Type B pancreatic cell (in vitro differentiated cells): Measurements from ENCODE around the gene DDIT4. TPM values are rescaled to one million over a fixed set of nuclear protein-coding genes. Genes with fewer than 3 reads are reported as not detected.

Source experiments
- DNase-seq: peaks from one replicate; pipeline ENCODE4 v3.0.0; 2021; ENCODE audit warnings: mixed read lengths; ENCODE audit not compliant: unreplicated experiment; ENCODE audit errors: extremely low spot score
- H3K27ac Mint-ChIP-seq: 2 replicates; pipeline ENCODE4 v1.8.0; 2021; ENCODE audit warnings: mild to moderate bottlenecking, mixed read lengths
- H3K27me3 Mint-ChIP-seq: 2 replicates; pipeline ENCODE4 v1.8.0; 2021; ENCODE audit warnings: mixed read lengths
- H3K36me3 Mint-ChIP-seq: 2 replicates; pipeline ENCODE4 v1.8.0; 2021; ENCODE audit warnings: mixed read lengths
- H3K4me1 Mint-ChIP-seq: one replicate; pipeline ENCODE4 v1.8.0; 2021; ENCODE audit warnings: mixed read lengths; ENCODE audit not compliant: unreplicated experiment
- H3K4me3 Mint-ChIP-seq: 2 replicates; pipeline ENCODE4 v1.8.0; 2021; ENCODE audit warnings: mild to moderate bottlenecking, mixed read lengths
- H3K9me3 Mint-ChIP-seq: 2 replicates; pipeline ENCODE4 v1.8.0; 2021; ENCODE audit warnings: mixed read lengths
- total RNA-seq: library from RNA; stranded (reverse); gene quantifications from 2 replicates; pipeline ENCODE4 v1.2.1, GENCODE V29; 2021; ENCODE audit warnings: low replicate concordance
- TF ChIP-seq, protein P1 (sequence below): fragments of 200-600 bp; sonication (generic); conservative IDR thresholded peaks from 2 replicates; pipeline ENCODE4 v1.5.0; 2021; ENCODE audit warnings: antibody characterized with exemption, mild to moderate bottlenecking

The DDIT4 gene
- total RNA-seq, 1 donor from 2014 or later, result 95.9 TPM

GRCh38 chr10:72258617-72259016, 15.1 kb upstream of the DDIT4 start:
- no peak for DNase-seq
- Mint-ChIP-seq H3K36me3 (no peaks in the 10 kb centered on the region), H3K9me3 (no peaks in the 10 kb centered on the region), H3K4me3 (peak overlapping the region; percentile 54), H3K4me1 (peaks cover 52% of the 10 kb centered on the region), H3K27ac (peak overlapping the region; percentile 83), H3K27me3 (no peaks in the 10 kb centered on the region)
- TF ChIP-seq, protein P1, sequence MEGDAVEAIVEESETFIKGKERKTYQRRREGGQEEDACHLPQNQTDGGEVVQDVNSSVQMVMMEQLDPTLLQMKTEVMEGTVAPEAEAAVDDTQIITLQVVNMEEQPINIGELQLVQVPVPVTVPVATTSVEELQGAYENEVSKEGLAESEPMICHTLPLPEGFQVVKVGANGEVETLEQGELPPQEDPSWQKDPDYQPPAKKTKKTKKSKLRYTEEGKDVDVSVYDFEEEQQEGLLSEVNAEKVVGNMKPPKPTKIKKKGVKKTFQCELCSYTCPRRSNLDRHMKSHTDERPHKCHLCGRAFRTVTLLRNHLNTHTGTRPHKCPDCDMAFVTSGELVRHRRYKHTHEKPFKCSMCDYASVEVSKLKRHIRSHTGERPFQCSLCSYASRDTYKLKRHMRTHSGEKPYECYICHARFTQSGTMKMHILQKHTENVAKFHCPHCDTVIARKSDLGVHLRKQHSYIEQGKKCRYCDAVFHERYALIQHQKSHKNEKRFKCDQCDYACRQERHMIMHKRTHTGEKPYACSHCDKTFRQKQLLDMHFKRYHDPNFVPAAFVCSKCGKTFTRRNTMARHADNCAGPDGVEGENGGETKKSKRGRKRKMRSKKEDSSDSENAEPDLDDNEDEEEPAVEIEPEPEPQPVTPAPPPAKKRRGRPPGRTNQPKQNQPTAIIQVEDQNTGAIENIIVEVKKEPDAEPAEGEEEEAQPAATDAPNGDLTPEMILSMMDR, result peak; percentile 24

DNA sequence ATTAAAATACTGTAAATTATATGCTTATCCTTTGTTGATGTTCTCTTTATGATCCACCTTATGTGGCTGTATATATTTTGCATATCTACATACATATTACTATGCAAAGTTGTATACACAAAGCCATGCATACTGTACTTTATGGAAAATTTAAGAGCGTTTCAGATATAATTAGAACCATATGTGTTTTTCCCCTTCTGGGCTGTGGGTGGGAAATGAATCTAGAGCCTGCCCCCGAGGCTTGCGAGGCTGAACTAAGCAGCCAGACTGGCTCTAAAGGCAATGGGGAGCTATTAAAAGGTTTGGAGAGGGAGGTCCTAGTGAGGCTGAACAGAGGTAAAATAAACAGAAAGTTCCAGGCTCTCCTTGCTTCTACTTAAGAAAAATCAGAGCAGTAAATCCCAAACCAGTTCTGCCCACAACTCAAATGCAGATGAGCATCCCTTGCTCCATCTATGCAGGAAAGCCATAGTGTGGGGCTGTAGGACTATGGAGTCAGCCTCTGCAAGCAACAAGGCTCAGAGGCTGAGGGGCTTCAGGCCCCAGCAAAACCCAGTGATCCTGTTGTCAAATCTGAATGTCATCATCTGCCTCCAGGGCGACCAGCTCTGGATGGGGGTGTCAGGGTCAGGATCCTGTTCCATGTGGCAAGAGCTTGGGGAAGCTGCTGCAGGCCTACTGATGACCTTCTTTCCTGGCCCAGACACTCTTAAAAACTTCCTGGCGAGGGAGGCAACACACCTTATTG, 14.1 kb upstream of the DDIT4 start:
- H3K36me3 Mint-ChIP-seq, result no peaks in the 10 kb centered on the region
- peak overlapping the region; percentile 88 for H3K4me3 Mint-ChIP-seq
- H3K9me3 Mint-ChIP-seq, result no peaks in the 10 kb centered on the region
- peaks cover 55% of the 10 kb centered on the region for H3K4me1 Mint-ChIP-seq
- no peak for DNase-seq
- TF ChIP-seq, protein P1, result no peak
- no peaks in the 10 kb centered on the region for H3K27me3 Mint-ChIP-seq
- H3K27ac Mint-ChIP-seq, result peak overlapping the region; percentile 99

GRCh38 chr10:72260239-72260975, 13.3 kb upstream of the DDIT4 start:
- peak overlapping the region; percentile 88 for H3K4me3 Mint-ChIP-seq
- no peaks in the 10 kb centered on the region for H3K36me3 Mint-ChIP-seq
- peak overlapping the region; percentile 99 for H3K27ac Mint-ChIP-seq
- no peaks in the 10 kb centered on the region for H3K27me3 Mint-ChIP-seq
- no peaks in the 10 kb centered on the region for H3K9me3 Mint-ChIP-seq
- peak; percentile 96 for DNase-seq
- TF ChIP-seq, protein P1, result no peak
- peaks cover 52% of the 10 kb centered on the region for H3K4me1 Mint-ChIP-seq

DNA sequence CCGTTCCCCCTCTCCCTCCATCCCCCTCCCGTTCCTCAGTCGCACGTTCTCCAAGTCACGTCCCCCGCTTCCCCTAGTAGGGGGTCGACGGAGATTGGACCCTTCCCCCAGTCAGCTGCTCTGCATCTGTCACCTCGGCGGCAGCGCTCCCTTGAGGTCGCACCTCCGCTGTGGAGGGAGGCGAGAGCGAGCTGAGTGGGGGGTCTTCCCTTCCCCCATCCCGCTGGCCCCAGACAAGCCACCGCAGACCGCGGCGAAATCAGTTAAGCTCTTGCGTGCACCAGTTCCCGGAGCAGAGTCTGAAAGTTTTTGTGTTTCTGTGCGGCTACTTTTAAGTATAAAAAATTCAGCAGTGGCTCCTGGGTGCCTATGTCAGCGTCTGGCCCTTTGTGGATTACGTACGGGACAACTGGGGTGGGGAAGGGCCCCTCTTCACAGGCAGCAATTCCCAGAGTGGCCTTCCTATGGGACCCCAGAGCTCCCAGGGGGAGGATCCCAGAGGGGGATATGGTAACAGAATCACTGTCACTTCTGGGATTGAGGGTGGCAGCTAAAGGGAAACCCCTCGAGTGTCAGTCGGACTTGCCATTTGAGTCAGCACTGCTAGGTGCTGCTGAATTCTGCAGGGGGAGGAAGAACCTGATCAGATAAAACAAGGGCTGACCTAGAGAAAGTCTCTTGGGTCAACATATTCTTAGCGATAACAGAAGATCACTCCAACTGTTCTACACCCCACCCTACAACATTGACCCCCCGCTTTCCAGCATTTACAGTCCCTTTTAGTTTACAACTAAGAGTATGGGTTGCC, 12.5 kb upstream of the DDIT4 start:
- no peak for DNase-seq
- no peaks in the 10 kb centered on the region for H3K27me3 Mint-ChIP-seq
- peaks cover 49% of the 10 kb centered on the region for H3K4me1 Mint-ChIP-seq
- TF ChIP-seq, protein P1, result no peak
- no peaks in the 10 kb centered on the region for H3K9me3 Mint-ChIP-seq
- peak overlapping the region; percentile 88 for H3K4me3 Mint-ChIP-seq
- H3K27ac Mint-ChIP-seq, result peak overlapping the region; percentile 99
- no peaks in the 10 kb centered on the region for H3K36me3 Mint-ChIP-seq

DNA sequence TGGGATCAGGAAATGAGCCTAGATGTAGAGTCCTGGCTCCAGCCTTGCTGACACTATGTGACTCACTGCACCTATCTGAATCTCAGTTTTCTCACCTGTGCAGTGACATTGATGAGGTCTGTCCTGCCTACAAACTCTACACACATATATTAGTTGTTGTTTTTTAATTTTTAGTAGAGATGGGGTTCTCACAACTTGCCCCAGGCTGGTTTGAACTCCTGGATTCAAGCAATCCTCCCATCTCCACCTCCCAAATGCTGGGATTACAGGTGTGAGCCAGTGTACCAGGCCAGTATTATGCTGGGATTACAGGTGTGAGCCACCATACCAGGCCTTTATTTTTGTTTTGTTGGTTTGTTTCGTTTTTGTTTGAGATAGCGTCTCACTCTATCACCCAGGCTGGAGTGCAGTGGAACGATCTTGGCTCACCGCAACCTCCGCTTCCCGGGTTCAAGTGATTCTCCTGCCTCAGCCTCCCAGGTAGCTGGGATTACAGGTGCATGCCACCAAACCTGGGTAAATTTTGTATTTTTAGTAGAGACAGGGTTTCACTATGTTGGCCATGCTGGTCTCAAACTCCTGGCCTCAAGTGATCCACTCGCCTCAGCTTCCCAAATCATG, 11.8 kb upstream of the DDIT4 start:
- no peak for DNase-seq
- Mint-ChIP-seq H3K9me3 (no peaks in the 10 kb centered on the region), H3K36me3 (no peaks in the 10 kb centered on the region), H3K4me3 (peak overlapping the region; percentile 88), H3K4me1 (peaks cover 43% of the 10 kb centered on the region), H3K27me3 (no peaks in the 10 kb centered on the region), H3K27ac (peak overlapping the region; percentile 99)
- TF ChIP-seq, protein P1, result no peak
